HG03159 (cell line): Measurements from ENCODE around the gene EIF4ENIF1.
"Not testable (repeated sequence)": the region's sequence is repeated elsewhere in the genome, so short reads cannot be mapped to it uniquely, and the experiment has no call there.

Experiments
- ATAC-seq: cut with Tn5 transposase; IDR thresholded peaks from one replicate; pipeline ENCODE4 v1.9.1; 2021; ENCODE audit warnings: mild to moderate bottlenecking, moderate library complexity; ENCODE audit not compliant: unreplicated experiment

The EIF4ENIF1 gene

GRCh38 chr22:31442768-31443489 is 46.7 kb downstream of the EIF4ENIF1 start:
- no peak for ATAC-seq

GRCh38 chr22:31441652-31442051 is 48.0 kb downstream of the EIF4ENIF1 start:
- ATAC-seq = no peak

- ATAC-seq = no peak
These were observed 49.0 kb downstream of the EIF4ENIF1 start for GRCh38 chr22:31440681-31441080.

DNA sequence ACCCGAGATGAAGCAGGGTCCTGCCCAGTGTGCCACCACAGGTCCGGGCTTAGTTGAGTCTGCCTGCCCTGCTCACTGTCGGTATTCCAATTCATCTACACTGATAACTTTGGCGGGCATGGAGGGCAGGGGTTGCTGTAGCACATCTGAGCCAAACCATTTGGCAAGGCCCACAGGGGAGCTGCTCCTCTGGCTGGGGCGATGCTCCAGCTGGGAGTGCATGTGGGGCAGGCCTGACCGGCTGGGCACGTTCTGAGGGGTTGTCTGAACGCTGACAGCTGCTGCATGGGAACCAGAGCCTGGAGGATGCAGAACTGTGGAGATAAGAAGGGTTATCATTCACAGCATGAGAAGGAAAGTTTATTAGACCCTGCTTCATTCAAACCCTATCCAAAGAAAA is 49.8 kb downstream of the EIF4ENIF1 start:
- no peak for ATAC-seq

DNA sequence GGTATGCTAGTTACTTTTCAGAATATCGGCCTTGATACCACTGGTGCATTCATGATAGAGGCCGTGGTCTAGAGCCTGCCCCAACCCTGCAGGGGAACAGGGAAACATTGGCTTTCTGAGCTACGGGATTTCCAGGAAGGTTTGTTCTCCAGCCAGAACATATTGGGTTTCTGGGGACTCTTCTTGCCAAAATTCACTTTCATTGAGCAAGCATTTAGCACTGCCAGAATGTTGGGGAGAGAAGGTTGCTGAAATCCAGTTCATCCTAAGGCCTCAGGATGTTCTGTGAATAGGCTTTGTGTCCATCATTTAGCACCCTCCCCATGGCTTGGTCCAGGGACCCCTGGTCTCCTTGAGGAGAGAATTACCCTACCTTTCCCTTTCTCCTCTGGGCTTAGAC is 53.5 kb downstream of the EIF4ENIF1 start:
- ATAC-seq = no peak

DNA sequence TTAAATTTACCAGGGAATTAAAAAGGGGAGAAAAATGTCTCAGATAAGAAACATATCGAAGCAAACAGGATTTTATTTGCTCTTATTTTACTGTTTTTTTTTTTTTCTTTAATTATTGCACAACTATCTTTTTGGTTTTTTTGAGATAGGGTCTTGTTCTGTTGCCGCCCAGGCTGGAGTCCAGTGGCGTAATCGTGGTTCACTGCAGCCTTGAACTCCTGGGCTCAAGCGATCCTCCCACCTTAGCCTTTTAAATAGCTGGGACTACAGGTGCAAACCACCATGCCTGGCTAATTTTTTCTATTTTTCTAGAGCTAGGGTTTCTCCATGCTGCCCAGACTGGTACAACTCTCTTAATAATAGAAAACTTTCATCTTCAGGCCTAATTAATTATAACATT is 57.7 kb downstream of the EIF4ENIF1 start:
- ATAC-seq = no peak

GRCh38 chr22:31425331-31426050 is 64.2 kb downstream of the EIF4ENIF1 start:
- no peak for ATAC-seq

DNA sequence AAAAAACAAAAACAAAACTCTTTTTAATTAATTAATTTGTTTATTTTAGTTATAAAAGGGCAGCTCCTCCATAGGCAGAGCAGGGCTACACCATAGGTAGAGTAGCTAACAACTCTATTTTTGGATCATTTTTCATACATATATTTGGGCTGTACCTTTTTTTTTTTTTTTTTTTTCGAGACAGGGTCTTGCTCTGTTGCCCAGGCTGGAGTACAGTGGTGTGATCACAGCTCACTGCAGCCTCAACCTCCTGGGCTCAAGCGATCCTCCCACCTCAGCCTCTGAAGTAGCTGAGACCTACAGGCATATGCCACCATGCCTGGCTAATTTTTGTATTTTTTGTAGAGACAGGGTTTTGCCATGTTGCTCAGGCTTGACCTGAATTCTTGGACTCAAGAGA is 87.3 kb downstream of the EIF4ENIF1 start:
- not testable (repeated sequence) for ATAC-seq

DNA sequence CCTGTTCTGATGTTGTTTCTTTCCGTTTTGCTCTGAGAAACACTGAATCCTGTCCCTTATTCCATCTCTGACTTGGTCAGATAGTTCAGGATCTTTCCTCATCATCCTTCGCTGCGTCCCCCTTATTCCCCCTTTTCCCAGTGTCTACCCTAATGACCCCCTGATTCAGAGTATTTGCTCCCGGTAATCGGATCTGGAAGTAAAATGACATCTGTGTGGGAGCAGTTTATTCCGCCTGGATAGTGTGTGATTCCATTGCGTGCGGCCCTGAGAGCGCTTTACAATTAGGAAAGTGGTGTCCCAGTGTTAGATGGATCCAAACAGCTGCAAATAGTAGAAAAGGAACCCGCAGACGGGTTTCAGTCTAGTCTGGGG is 89.6 kb downstream of the EIF4ENIF1 start:
- no peak for ATAC-seq

GRCh38 chr22:31399211-31400022 is 90.2 kb downstream of the EIF4ENIF1 start, which contains the start of gene DRG1:
DRG1 (plus strand) TSS chr22:31399604; CDS start chr22:31399684, 80 bp downstream.
- ATAC-seq = peak; percentile 91

DNA sequence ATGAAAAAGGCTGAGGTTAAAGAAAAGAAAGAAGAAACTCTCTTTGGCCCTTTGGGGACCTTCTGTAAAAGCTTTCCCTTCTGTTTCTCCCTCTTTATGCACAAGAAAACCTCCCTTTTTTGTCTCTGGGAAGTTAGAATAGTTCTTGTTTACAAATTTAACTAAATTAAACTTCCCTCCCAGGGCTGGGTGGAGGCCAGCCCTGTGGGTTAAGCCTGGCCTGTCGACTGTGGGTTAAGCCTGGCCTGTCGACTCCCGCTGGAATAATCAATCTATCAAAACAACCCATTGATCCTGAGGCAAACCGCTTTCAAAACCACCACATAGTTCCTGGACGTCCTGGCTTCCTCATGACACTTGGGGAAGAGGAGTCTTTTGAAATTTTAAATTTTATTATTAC is 91.4 kb downstream of the EIF4ENIF1 start:
- ATAC-seq = no peak

DNA sequence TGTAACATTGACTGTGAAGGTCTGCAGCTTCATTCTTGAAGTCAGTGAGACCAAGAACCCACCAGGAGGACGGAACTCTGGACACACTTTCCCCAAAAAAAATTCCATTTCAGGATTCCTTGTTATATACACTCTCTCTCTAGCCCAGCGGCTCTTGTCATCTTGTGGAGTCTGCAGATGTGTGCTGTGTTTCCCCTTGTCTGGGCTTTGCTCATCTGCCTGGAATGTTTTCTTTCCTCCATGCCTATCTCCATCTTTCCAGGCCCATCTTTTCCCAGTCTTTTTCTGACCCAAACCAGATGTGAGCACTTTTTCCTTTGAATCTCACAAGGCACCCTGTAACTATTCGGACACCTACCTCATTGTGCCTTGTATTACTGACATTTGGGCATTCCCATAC is 95.3 kb downstream of the EIF4ENIF1 start:
- no peak for ATAC-seq

- ATAC-seq = no peak
These were observed 95.7 kb downstream of the EIF4ENIF1 start for GRCh38 chr22:31393893-31394292.
